Left hindlimb (tissue), 1 donor: ENCODE data around the gene PNPLA5.
"Not testable (repeated sequence)": the region's sequence is repeated elsewhere in the genome, so short reads cannot be mapped to it uniquely, and the experiment has no call there.

ENCODE experiments used
- DNase-seq: peaks from one replicate; pipeline ENCODE4 v3.0.0-alpha.2; 2018

Gene PNPLA5

GRCh38 chr22:43880541-43880991 lies 11.2 kb downstream of the PNPLA5 start:
- no peak for DNase-seq

- DNase-seq, result no peak
These were observed 11.8 kb downstream of the PNPLA5 start for GRCh38 chr22:43879901-43880540.

DNA sequence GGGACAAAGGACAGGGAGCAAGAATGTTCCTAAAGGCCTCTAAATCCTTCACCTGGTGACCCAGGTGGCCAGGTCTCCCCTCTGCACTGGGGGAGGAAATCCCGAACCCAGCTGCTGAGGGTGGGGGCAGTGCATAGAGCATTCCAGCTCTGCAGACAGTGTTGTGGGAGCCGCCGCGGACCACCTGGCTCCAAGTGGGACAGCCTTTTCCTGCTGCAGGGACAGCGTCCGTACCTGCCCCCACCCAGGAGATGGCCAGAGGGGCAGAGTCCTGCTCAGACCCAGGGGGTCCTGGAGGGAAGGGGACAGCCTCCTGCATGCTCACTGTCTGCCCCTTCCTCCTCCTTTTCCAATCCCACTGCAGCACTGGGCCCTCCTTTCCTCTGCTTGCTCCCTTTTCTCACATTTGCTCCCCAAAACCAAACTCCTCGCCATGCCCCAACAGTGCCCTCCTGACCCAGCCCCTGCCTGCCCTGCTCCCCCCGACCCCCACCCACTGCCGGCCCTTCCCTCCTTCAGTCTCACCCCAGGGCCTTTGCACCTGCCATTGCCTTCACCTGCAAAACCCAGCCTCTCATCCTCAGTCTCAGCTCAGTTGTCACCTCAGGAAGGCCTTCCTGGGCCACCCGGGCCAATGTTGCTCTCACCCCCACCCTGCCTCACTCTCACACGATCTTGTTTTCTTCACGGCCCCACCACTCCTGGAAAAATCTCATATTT lies 12.8 kb downstream of the PNPLA5 start:
- DNase-seq, result no peak

- DNase-seq, result no peak
These were observed 13.6 kb downstream of the PNPLA5 start for GRCh38 chr22:43878079-43878795.

DNA sequence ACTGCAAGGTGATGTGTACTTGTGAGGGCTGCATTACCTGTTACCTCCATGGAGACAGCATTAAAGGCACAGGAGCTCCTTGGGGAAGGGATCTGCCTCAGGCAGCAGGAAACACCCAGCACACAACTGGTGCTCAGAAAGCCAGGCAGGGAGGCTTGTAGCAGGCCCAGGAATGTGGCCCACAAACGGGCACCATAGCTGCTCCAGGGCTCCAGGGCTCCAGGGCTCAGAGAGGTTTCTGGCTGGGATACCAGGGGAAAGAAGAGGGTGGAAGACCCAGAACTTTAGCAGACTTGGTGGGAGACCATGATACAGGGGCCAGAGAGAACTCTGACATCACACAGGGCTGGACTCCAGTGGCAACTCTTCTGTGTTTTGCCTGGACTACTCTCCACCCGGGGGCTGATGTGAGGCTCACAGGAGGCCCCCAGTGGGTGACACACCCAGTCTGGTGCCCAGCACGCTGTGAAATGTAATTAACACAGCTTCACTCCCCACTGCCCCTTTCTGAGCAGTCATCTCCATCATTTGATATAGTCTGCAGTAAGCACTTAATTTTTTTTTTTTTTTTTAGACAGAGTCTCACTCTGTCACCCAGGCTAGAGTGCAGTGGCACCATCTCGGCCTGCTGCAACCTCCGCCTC lies 14.8 kb downstream of the PNPLA5 start:
- no peak for DNase-seq

DNA sequence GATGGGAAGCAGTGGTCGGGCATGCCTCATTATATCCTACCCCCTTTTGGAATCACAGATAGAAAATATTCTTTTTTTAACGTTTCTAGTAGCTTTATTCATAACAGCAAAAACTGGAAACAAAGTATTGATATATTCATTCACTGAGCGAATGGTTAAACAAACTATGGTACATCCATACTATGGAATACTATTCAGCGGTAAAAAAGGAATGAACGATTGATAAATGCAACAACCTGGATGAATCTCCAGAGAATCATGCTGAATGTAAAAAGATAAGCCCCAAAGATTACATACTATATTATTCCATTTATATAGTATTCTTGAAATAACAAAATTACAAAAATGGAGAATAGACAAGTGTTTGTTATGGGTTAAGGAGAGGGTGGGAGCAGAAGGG lies 22.0 kb downstream of the PNPLA5 start:
- DNase-seq, result no peak

DNA sequence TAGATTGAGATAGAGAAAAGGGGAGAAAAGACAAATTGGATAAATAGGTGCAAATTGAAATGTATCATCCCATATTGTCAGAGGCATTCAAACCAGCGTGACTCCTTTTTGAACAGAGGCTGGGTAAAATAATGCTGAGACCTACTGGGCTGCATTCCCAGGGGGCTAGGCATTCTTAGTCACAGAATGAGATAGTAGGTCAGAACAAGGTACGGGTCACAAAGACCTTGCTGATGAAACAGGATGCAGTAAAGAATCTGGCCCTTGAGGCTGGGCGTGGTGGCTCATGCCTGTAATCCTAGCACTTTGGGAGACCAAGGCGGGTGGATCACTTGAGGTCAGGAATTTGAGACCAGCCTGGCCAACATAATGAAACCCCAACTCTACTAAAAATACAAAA lies 22.8 kb downstream of the PNPLA5 start:
- DNase-seq, result not testable (repeated sequence)

DNA sequence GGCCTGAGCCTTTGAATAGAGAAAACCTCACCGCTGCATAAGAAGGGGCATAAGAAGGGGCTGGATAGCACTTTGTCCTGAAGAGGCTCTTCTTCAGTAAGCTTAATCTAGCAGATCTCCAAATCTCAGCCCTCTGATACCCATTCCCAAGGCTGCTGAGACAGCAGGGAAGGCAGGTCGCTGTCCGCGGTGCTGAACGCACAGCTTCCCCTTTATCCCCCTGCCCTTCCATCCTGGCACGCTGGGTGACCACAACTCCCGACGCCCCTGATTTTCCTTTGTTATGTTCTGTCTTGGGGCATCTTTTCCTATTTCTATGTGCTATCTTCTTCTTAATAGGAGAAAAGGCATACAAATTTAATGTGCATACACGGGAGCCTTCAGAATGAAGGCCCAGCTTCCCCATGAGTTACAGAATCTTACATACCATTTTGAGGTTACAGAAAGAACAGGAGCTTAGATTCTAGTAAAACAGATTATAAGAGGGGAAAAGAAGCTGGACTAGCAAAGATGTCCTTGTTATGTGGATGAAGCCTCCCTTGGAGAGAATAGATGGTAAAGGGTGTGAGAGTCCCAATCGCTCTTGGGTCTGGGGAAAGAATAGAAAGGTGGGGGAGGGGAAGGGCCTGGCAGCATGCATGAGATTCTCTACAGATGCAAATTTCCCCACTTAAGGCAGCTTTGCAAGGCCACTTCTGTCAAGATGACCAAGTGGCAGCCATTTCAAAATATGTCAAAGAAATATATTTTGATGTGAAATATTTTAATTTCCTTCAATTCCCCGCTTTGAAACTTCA lies 23.8 kb downstream of the PNPLA5 start:
- DNase-seq, result peak; percentile 78

GRCh38 chr22:43862882-43863202 lies 29.0 kb downstream of the PNPLA5 start:
- DNase-seq, result no peak

DNA sequence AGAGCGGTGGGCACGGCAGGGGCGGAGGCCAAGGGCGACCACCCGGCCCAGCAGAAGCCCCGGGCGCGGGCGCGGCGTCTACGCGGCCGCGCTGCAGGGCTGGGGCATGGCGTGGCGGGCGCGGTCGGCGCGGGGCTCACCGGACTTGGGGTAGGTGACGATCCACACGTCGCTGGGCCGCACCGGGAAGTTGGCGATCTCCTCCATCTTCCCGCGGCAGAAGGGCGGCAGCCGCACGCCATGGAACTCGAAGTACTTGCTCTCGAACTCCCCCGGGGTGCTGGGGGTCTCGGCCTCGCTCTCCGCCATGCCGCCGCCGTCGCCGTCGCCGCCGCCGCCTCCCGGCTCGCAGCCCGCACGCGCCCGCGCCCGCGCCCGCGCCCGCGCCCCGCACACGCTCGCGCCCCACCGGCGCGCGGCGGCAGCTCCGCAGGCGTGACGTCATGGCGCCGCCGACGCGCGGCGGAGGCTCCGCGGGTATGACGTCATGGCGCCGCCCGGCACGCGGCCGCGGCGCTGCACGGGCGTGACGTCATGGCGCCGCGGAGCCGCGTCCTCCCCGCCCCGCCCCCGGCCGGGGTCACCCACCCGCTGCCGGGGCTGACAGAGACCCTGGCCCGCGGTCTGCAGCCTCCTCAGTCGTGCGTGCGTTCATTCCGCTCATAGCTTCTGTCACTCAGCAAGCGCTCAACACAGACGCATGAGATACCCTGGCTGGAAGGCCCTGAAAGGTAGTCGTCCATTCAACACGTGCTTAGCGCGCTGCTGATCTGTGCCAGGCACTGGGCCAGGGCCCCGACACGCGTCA lies 29.5 kb downstream of the PNPLA5 start, which contains the start of gene SULT4A1:
Gene SULT4A1 (minus strand): TSS at position 440 of the 808 bp plus-strand sequence. CDS start 131 bp downstream, at position 309.
- no peak for DNase-seq

GRCh38 chr22:43861529-43861928 lies 30.3 kb downstream of the PNPLA5 start:
- no peak for DNase-seq

DNA sequence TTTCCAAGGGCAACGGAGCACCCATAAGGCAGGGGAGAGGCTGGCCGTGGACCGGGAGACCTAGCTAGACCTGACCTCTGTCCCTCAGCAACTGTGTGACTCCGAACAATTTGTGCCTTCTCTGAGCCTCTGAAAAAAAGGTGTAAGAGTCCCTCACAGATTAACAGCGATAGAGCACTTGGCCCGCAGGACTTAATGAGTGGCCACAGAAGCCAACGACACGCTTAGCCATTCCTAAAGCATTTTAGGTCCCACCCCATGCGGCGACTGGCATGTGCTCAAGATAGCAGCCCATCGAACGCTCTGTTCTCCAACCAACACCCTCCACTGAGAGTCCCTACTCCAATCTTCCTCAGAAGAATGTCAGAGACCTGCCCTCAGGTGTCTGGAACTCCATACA lies 31.0 kb downstream of the PNPLA5 start:
- DNase-seq, result no peak

GRCh38 chr22:43860126-43860525 lies 31.7 kb downstream of the PNPLA5 start:
- DNase-seq, result no peak

DNA sequence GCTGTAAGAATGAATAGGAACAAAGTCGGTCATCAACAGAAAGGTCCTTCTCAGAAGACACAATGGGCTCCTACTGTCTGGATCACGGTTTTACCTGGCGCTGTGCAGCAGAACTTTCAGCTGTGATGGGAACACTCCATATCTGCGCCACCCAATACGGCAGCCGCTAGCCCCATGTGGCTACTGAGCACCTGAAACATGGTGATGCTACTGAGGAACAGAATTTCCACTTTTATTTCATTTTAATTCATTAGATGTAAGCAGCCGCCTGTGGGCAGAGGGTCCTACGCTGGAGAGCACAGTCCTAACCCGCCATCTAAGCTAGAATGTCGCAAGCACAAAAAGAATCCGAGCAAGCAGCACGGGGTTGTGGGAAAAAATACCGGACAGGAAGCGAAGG lies 32.2 kb downstream of the PNPLA5 start:
- no peak for DNase-seq

- DNase-seq, result no peak
These were observed 32.6 kb downstream of the PNPLA5 start for GRCh38 chr22:43859176-43859575.

DNA sequence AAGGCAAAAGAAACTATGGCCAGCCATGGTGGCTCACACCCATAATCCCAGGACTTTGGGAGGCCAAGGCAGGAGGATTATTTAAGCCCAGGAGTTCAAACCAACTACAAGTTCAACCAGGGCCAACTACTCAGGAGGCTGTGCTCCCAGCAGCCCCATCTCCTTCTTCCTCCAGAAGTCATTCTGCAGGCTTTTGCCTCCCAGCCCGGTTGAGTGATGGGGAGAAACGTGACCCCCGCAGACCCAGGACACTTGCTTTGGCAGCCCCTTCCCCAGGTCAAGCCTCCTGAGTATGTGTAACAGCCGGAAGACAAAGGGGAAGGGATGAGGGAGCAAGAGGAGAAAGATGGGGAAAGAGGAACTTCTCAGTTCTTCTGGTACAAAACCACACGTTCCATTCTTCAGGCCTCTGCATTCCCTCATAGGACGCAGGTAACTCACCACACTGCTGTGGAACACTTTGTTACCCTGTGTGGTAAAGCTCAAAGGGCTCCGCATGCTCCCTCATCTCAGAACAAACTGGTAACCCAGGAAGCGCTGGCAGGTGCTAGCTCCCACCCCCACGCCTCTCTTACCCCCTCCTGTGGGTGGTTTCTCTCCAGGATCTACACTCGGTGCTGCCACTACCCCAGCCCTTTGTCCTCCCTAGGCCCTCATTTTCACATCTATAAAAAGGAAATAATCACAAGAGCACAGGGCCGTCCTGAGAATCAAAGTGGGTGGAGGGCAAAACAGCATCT lies 33.5 kb downstream of the PNPLA5 start:
- DNase-seq, result no peak

- no peak for DNase-seq
These were observed 34.4 kb downstream of the PNPLA5 start for GRCh38 chr22:43857367-43857766.

DNA sequence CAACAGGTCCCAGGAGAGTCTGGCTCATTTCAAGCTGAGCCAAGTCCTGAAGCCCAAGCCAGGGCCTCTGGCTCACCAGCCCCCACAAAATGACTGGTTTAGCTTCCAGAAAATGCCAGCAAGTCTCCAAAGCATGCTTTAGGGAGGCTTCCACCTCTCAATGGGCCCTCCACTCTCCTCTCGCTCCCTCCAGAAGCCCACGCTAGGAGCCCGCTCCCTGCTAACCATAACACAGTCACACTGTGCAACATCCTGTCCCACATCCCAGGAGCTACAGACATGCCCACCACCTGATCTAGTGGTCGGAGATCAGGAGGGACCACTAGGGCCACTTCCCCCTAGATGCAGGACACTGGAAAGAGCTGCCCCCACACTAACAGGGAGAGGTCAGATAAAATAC lies 36.4 kb downstream of the PNPLA5 start:
- DNase-seq, result no peak

GRCh38 chr22:43854786-43855271 lies 37.0 kb downstream of the PNPLA5 start:
- DNase-seq, result no peak

DNA sequence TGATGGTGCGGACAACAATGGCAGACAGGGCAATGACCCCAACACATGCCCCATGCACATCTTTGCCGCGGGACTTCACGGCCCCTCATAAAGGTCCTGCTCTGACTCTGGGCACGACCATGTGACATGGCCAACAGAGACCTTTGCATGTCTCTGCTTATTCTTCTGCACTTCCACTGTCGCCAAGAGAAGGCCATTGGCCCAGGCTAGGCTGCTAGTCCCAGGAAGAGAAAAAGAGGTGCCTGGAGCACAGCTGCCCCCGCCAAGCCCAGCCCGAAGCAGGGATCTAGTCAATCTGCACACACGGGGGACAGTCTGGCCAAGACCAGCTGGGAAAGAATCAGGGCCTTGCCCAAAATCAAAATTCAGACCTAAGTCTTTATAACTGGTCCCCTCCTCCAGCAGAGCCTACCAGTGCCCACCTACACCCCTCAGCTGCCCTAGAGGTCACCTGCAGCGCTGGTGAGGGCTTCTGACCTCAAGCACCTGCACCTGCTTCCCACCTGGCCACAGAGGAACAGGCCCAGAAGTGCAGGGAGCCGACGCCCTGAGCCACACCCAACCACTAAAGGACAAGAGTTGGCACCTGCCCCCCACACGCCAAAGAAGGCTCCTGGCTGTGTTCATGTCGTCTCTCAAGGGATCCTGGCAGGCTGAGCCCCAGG lies 37.6 kb downstream of the PNPLA5 start:
- DNase-seq, result no peak
